Measurements from ENCODE around the gene SLC17A3. TPM values are rescaled to one million over a fixed set of nuclear protein-coding genes. Genes with fewer than 3 reads are reported as not detected.

Gene SLC17A3
- total RNA-seq, 1 donor from 2014 or later, result 0.23 TPM

GRCh38 chr6:25892877-25893276 lies 18.8 kb upstream of the SLC17A3 start:
- H3K4me3 Mint-ChIP-seq (ENCODE audit: unreplicated experiment), result no peak overlapping the region
- no peaks in the 10 kb centered on the region for H3K27me3 Mint-ChIP-seq (ENCODE audit: unreplicated experiment)
- no peak for TF ChIP-seq CTCF (IDR thresholded peaks at IDR 0.05; ENCODE audit: unreplicated experiment)
- H3K9me3 Mint-ChIP-seq (ENCODE audit: unreplicated experiment), result no peaks in the 10 kb centered on the region
- H3K4me1 Mint-ChIP-seq (ENCODE audit: unreplicated experiment), result peaks cover 2% of the 10 kb centered on the region
- H3K27ac Mint-ChIP-seq (ENCODE audit: unreplicated experiment), result no peak overlapping the region
- DNase-seq (ENCODE audit: low spot score), result no peak
- H3K36me3 Mint-ChIP-seq (ENCODE audit: low read depth, unreplicated experiment), result no peaks in the 10 kb centered on the region

- Mint-ChIP-seq H3K36me3 (ENCODE audit: low read depth, unreplicated experiment) (no peaks in the 10 kb centered on the region), H3K4me1 (ENCODE audit: unreplicated experiment) (peaks cover 2% of the 10 kb centered on the region), H3K4me3 (ENCODE audit: unreplicated experiment) (no peak overlapping the region), H3K27me3 (ENCODE audit: unreplicated experiment) (no peaks in the 10 kb centered on the region), H3K27ac (ENCODE audit: unreplicated experiment) (no peak overlapping the region), H3K9me3 (ENCODE audit: unreplicated experiment) (no peaks in the 10 kb centered on the region)
- DNase-seq (ENCODE audit: low spot score), result peak; percentile 58
- peak; percentile 44 for TF ChIP-seq CTCF (IDR thresholded peaks at IDR 0.05; ENCODE audit: unreplicated experiment)
Measured at GRCh38 chr6:25889877-25890853, 16.1 kb upstream of the SLC17A3 start.

- Mint-ChIP-seq H3K9me3 (ENCODE audit: unreplicated experiment) (no peaks in the 10 kb centered on the region), H3K27ac (ENCODE audit: unreplicated experiment) (no peak overlapping the region), H3K36me3 (ENCODE audit: low read depth, unreplicated experiment) (no peaks in the 10 kb centered on the region), H3K4me3 (ENCODE audit: unreplicated experiment) (no peak overlapping the region), H3K4me1 (ENCODE audit: unreplicated experiment) (no peaks in the 10 kb centered on the region), H3K27me3 (ENCODE audit: unreplicated experiment) (no peaks in the 10 kb centered on the region)
- TF ChIP-seq CTCF (IDR thresholded peaks at IDR 0.05; ENCODE audit: unreplicated experiment), result no peak
- DNase-seq (ENCODE audit: low spot score), result no peak
Measured at GRCh38 chr6:25888626-25889025, 14.6 kb upstream of the SLC17A3 start.

GRCh38 chr6:25886066-25886465 lies 12.0 kb upstream of the SLC17A3 start:
- Mint-ChIP-seq H3K9me3 (ENCODE audit: unreplicated experiment) (no peaks in the 10 kb centered on the region), H3K27ac (ENCODE audit: unreplicated experiment) (no peak overlapping the region), H3K4me1 (ENCODE audit: unreplicated experiment) (no peaks in the 10 kb centered on the region), H3K4me3 (ENCODE audit: unreplicated experiment) (no peak overlapping the region), H3K27me3 (ENCODE audit: unreplicated experiment) (no peaks in the 10 kb centered on the region), H3K36me3 (ENCODE audit: low read depth, unreplicated experiment) (no peaks in the 10 kb centered on the region)
- no peak for TF ChIP-seq CTCF (IDR thresholded peaks at IDR 0.05; ENCODE audit: unreplicated experiment)
- DNase-seq (ENCODE audit: low spot score), result no peak

GRCh38 chr6:25883991-25884390 lies 9.9 kb upstream of the SLC17A3 start:
- H3K27ac Mint-ChIP-seq (ENCODE audit: unreplicated experiment), result no peak overlapping the region
- H3K36me3 Mint-ChIP-seq (ENCODE audit: low read depth, unreplicated experiment), result no peaks in the 10 kb centered on the region
- H3K9me3 Mint-ChIP-seq (ENCODE audit: unreplicated experiment), result no peaks in the 10 kb centered on the region
- no peak for TF ChIP-seq CTCF (IDR thresholded peaks at IDR 0.05; ENCODE audit: unreplicated experiment)
- DNase-seq (ENCODE audit: low spot score), result no peak
- no peaks in the 10 kb centered on the region for H3K4me1 Mint-ChIP-seq (ENCODE audit: unreplicated experiment)
- H3K4me3 Mint-ChIP-seq (ENCODE audit: unreplicated experiment), result no peak overlapping the region
- no peaks in the 10 kb centered on the region for H3K27me3 Mint-ChIP-seq (ENCODE audit: unreplicated experiment)
